Measurements from ENCODE around the gene AMPH.
"Not testable (repeated sequence)": the region's sequence is repeated elsewhere in the genome, so short reads cannot be mapped to it uniquely, and the experiment has no call there.

GRCh38 chr7:38363379-38363778 lies 267.8 kb downstream of the AMPH start:
- TF ChIP-seq ATF3 (IDR thresholded peaks at IDR 0.05); EZH2 (IDR thresholded peaks at IDR 0.05); SRF (IDR thresholded peaks at IDR 0.05; ENCODE audit: low read depth): not testable (repeated sequence)
- TF ChIP-seq CTCF (IDR thresholded peaks at IDR 0.05 in 2 of 3, conservative IDR thresholded peaks at IDR 0.05 in 1 of 3; ENCODE audit: borderline replicate concordance in 1 of 3, insufficient read depth in 1 of 3, low read depth in 2 of 3, low read length in 2 of 3): peak; percentile 39 to 80 (median 61); a peak in 5 of 6 replicates

All from HCT116 (cell line).